ENCODE measurements around the gene NR6A1.

NR6A1 gene

GRCh38 chr9:124602632-124603031, 168.5 kb downstream of the NR6A1 start:
- H3K4me3 ChIP-seq (ENCODE audit: low read length), result no peak overlapping the region
- H2AFZ ChIP-seq (ENCODE audit: low read depth, low read length), result no peak overlapping the region

GRCh38 chr9:124602204-124602603, 168.9 kb downstream of the NR6A1 start:
- Histone ChIP-seq H3K9me3 (ENCODE audit: low read length) (peaks cover 3% of the 10 kb centered on the region), H3K4me3 (ENCODE audit: low read length) (no peak overlapping the region), H3K27me3 (ENCODE audit: insufficient read depth, low read length) (no peaks in the 10 kb centered on the region), H3K36me3 (ENCODE audit: insufficient read depth, low read length) (no peaks in the 10 kb centered on the region), H3K4me1 (ENCODE audit: insufficient read depth, low read length) (no peaks in the 10 kb centered on the region), H2AFZ (ENCODE audit: low read depth, low read length) (no peak overlapping the region)

More at GRCh38 chr9:124602632-124603031, 168.5 kb downstream of the NR6A1 start:
- Histone ChIP-seq H3K9me3 (ENCODE audit: low read length) (peaks cover 3% of the 10 kb centered on the region), H3K36me3 (ENCODE audit: insufficient read depth, low read length) (no peaks in the 10 kb centered on the region), H3K27me3 (ENCODE audit: insufficient read depth, low read length) (no peaks in the 10 kb centered on the region), H3K4me1 (ENCODE audit: insufficient read depth, low read length) (no peaks in the 10 kb centered on the region)

GRCh38 chr9:124600407-124600806, 170.7 kb downstream of the NR6A1 start:
- Histone ChIP-seq H3K27me3 (ENCODE audit: insufficient read depth, low read length) (no peaks in the 10 kb centered on the region), H3K4me3 (ENCODE audit: low read length) (no peak overlapping the region), H2AFZ (ENCODE audit: low read depth, low read length) (no peak overlapping the region), H3K36me3 (ENCODE audit: insufficient read depth, low read length) (no peaks in the 10 kb centered on the region), H3K4me1 (ENCODE audit: insufficient read depth, low read length) (peaks cover 11% of the 10 kb centered on the region), H3K9me3 (ENCODE audit: low read length) (peaks cover 3% of the 10 kb centered on the region)

GRCh38 chr9:124599121-124599795, 171.9 kb downstream of the NR6A1 start:
- peaks cover 3% of the 10 kb centered on the region for H3K9me3 ChIP-seq (ENCODE audit: low read length)
- no peak overlapping the region for H2AFZ ChIP-seq (ENCODE audit: low read depth, low read length)

GRCh38 chr9:124598048-124598447, 173.1 kb downstream of the NR6A1 start:
- Histone ChIP-seq H3K4me3 (ENCODE audit: low read length) (no peak overlapping the region), H3K27me3 (ENCODE audit: insufficient read depth, low read length) (no peaks in the 10 kb centered on the region)

More at GRCh38 chr9:124599121-124599795, 171.9 kb downstream of the NR6A1 start:
- Histone ChIP-seq H3K27me3 (ENCODE audit: insufficient read depth, low read length) (no peaks in the 10 kb centered on the region), H3K4me1 (ENCODE audit: insufficient read depth, low read length) (peaks cover 21% of the 10 kb centered on the region), H3K36me3 (ENCODE audit: insufficient read depth, low read length) (no peaks in the 10 kb centered on the region), H3K4me3 (ENCODE audit: low read length) (no peak overlapping the region)

GRCh38 chr9:124596172-124596839, 174.8 kb downstream of the NR6A1 start:
- H3K36me3 ChIP-seq (ENCODE audit: insufficient read depth, low read length), result no peaks in the 10 kb centered on the region
- H3K4me3 ChIP-seq (ENCODE audit: low read length), result no peak overlapping the region
- H2AFZ ChIP-seq (ENCODE audit: low read depth, low read length), result no peak overlapping the region
- H3K27me3 ChIP-seq (ENCODE audit: insufficient read depth, low read length), result no peaks in the 10 kb centered on the region
- H3K9me3 ChIP-seq (ENCODE audit: low read length), result peaks cover 3% of the 10 kb centered on the region
- peaks cover 50% of the 10 kb centered on the region for H3K4me1 ChIP-seq (ENCODE audit: insufficient read depth, low read length)

More at GRCh38 chr9:124598048-124598447, 173.1 kb downstream of the NR6A1 start:
- Histone ChIP-seq H3K36me3 (ENCODE audit: insufficient read depth, low read length) (no peaks in the 10 kb centered on the region), H3K9me3 (ENCODE audit: low read length) (peaks cover 3% of the 10 kb centered on the region), H2AFZ (ENCODE audit: low read depth, low read length) (no peak overlapping the region), H3K4me1 (ENCODE audit: insufficient read depth, low read length) (peaks cover 33% of the 10 kb centered on the region)

GRCh38 chr9:124595743-124596142, 175.4 kb downstream of the NR6A1 start:
- Histone ChIP-seq H3K9me3 (ENCODE audit: low read length) (peaks cover 3% of the 10 kb centered on the region), H3K36me3 (ENCODE audit: insufficient read depth, low read length) (no peaks in the 10 kb centered on the region), H3K4me1 (ENCODE audit: insufficient read depth, low read length) (peaks cover 56% of the 10 kb centered on the region), H2AFZ (ENCODE audit: low read depth, low read length) (no peak overlapping the region), H3K27me3 (ENCODE audit: insufficient read depth, low read length) (no peaks in the 10 kb centered on the region), H3K4me3 (ENCODE audit: low read length) (peak overlapping the region; percentile 53)

GRCh38 chr9:124594673-124595072, 176.4 kb downstream of the NR6A1 start:
- H3K9me3 ChIP-seq (ENCODE audit: low read length), result peaks cover 3% of the 10 kb centered on the region
- peak overlapping the region; percentile 53 for H3K4me3 ChIP-seq (ENCODE audit: low read length)
- no peaks in the 10 kb centered on the region for H3K36me3 ChIP-seq (ENCODE audit: insufficient read depth, low read length)
- H3K4me1 ChIP-seq (ENCODE audit: insufficient read depth, low read length), result peaks cover 62% of the 10 kb centered on the region
- peak overlapping the region; percentile 81 for H2AFZ ChIP-seq (ENCODE audit: low read depth, low read length)
- H3K27me3 ChIP-seq (ENCODE audit: insufficient read depth, low read length), result no peaks in the 10 kb centered on the region

GRCh38 chr9:124594225-124594624, 176.9 kb downstream of the NR6A1 start:
- H3K27me3 ChIP-seq (ENCODE audit: insufficient read depth, low read length), result no peaks in the 10 kb centered on the region
- peaks cover 3% of the 10 kb centered on the region for H3K9me3 ChIP-seq (ENCODE audit: low read length)
- H3K4me1 ChIP-seq (ENCODE audit: insufficient read depth, low read length), result peaks cover 62% of the 10 kb centered on the region
- peak overlapping the region; percentile 53 for H3K4me3 ChIP-seq (ENCODE audit: low read length)
- peak overlapping the region; percentile 81 for H2AFZ ChIP-seq (ENCODE audit: low read depth, low read length)
- no peaks in the 10 kb centered on the region for H3K36me3 ChIP-seq (ENCODE audit: insufficient read depth, low read length)

- Histone ChIP-seq H2AFZ (ENCODE audit: low read depth, low read length) (peak overlapping the region; percentile 81), H3K4me3 (ENCODE audit: low read length) (peak overlapping the region; percentile 53), H3K4me1 (ENCODE audit: insufficient read depth, low read length) (peaks cover 62% of the 10 kb centered on the region), H3K36me3 (ENCODE audit: insufficient read depth, low read length) (no peaks in the 10 kb centered on the region), H3K9me3 (ENCODE audit: low read length) (no peaks in the 10 kb centered on the region), H3K27me3 (ENCODE audit: insufficient read depth, low read length) (no peaks in the 10 kb centered on the region)
Observed at GRCh38 chr9:124593651-124594058, 177.5 kb downstream of the NR6A1 start.

GRCh38 chr9:124593200-124593599, 177.9 kb downstream of the NR6A1 start:
- Histone ChIP-seq H3K4me3 (ENCODE audit: low read length) (peak overlapping the region; percentile 53), H3K9me3 (ENCODE audit: low read length) (no peaks in the 10 kb centered on the region), H3K36me3 (ENCODE audit: insufficient read depth, low read length) (no peaks in the 10 kb centered on the region), H3K27me3 (ENCODE audit: insufficient read depth, low read length) (no peaks in the 10 kb centered on the region), H2AFZ (ENCODE audit: low read depth, low read length) (peak overlapping the region; percentile 81), H3K4me1 (ENCODE audit: insufficient read depth, low read length) (peaks cover 62% of the 10 kb centered on the region)

- H3K4me3 ChIP-seq (ENCODE audit: low read length), result no peak overlapping the region
- H3K27me3 ChIP-seq (ENCODE audit: insufficient read depth, low read length), result no peaks in the 10 kb centered on the region
- H3K36me3 ChIP-seq (ENCODE audit: insufficient read depth, low read length), result no peaks in the 10 kb centered on the region
- H3K9me3 ChIP-seq (ENCODE audit: low read length), result no peaks in the 10 kb centered on the region
- no peak overlapping the region for H2AFZ ChIP-seq (ENCODE audit: low read depth, low read length)
- H3K4me1 ChIP-seq (ENCODE audit: insufficient read depth, low read length), result peaks cover 58% of the 10 kb centered on the region
Observed at GRCh38 chr9:124590889-124591641, 180.0 kb downstream of the NR6A1 start.

GRCh38 chr9:124584631-124585030, 186.5 kb downstream of the NR6A1 start:
- no peaks in the 10 kb centered on the region for H3K9me3 ChIP-seq (ENCODE audit: low read length)
- H3K4me1 ChIP-seq (ENCODE audit: insufficient read depth, low read length), result no peaks in the 10 kb centered on the region
- no peaks in the 10 kb centered on the region for H3K27me3 ChIP-seq (ENCODE audit: insufficient read depth, low read length)
- H3K4me3 ChIP-seq (ENCODE audit: low read length), result no peak overlapping the region
- H2AFZ ChIP-seq (ENCODE audit: low read depth, low read length), result no peak overlapping the region
- no peaks in the 10 kb centered on the region for H3K36me3 ChIP-seq (ENCODE audit: insufficient read depth, low read length)
